HCT116 (cell line): ENCODE measurements around the gene GABRB3. TPM values are rescaled to one million over a fixed set of nuclear protein-coding genes. Genes with fewer than 3 reads are reported as not detected.

Source experiments
- ATAC-seq: fragments of 200-7000 bp; cut with Tn5 transposase; 2 replicates; pipeline ENCODE4 v1.9.1; 2020; ENCODE audit warnings: mild to moderate bottlenecking, moderate library complexity
- BruUV-seq: library from RNA; stranded (reverse); fragments of 400-500 nt; replicated peaks from 2 replicates; lab custom pipeline; 2021; lab: Mats Ljungman, UMichigan
- CTCF ChIA-PET: fragments of 300-600 bp; sonication (Branson Sonifier 250); formaldehyde crosslinking; loops from one replicate; lab custom pipeline; 2021; ENCODE audit warnings: antibody characterized with exemption; lab: Charles Lee
- POLR2A ChIA-PET: fragments of 300-600, 350-600 bp; sonication (Branson Sonifier 250); formaldehyde crosslinking; loops from one replicate; lab custom pipeline; 2021; ENCODE audit warnings: antibody characterized with exemption; lab: Charles Lee
- RAD21 ChIA-PET, 2 experiments: fragments of 300-600 bp; sonication (Branson Sonifier 250); formaldehyde crosslinking; loops; one replicate each; lab custom pipeline; 2023; ENCODE audit warnings: low total read pairs in 2 of 2; ENCODE audit not compliant: uncharacterized antibody in 2 of 2, unreplicated experiment in 2 of 2, low non-redundant PET in 1 of 2; lab: Charles Lee
- DNase-seq: peaks from one replicate; pipeline ENCODE4 v3.0.0-alpha.2; 2010; ENCODE audit warnings: low read depth, low spot score
- H2AFZ ChIP-seq: fragments of 200-600 bp; shearing (Covaris generic), sonication (generic); 2 replicates; pipeline ENCODE4 v1.6.1; 2017; ENCODE audit warnings: low read depth, mixed run types, mixed read lengths, antibody characterized with exemption, low read length; ENCODE audit not compliant: poor library complexity, severe bottlenecking
- H3K27ac ChIP-seq: 2 replicates; pipeline ENCODE4 v1.5.1; 2012; ENCODE audit warnings: low read depth, low read length
- H3K27me3 ChIP-seq: fragments of 200-600 bp; sonication (generic); 2 replicates; pipeline ENCODE4 v1.6.1; 2016; ENCODE audit warnings: mixed run types, low read length, mixed read lengths; ENCODE audit not compliant: insufficient read depth
- H3K36me3 ChIP-seq, 2 experiments: fragments of 200-500 bp in 1 of 2; fragments of 200-600 bp in 1 of 2; sonication (Bioruptor generic) in 1 of 2; sonication (generic) in 1 of 2; 2 replicates each; pipeline versions ENCODE4 v1.5.1 to v1.6.1; 2014 to 2016; ENCODE audit warnings: low read length in 2 of 2, inconsistent platforms in 1 of 2, mixed read lengths in 1 of 2, mixed run types in 1 of 2; ENCODE audit not compliant: insufficient read depth in 2 of 2, control insufficient read depth in 1 of 2
- H3K4me1 ChIP-seq, 2 experiments: fragments of 200-600 bp in 1 of 2; sonication (generic) in 1 of 2; 2 replicates each; pipeline versions ENCODE4 v1.5.1 to v1.6.1; 2012 to 2017; ENCODE audit warnings: low read length in 2 of 2, inconsistent platforms in 1 of 2, mild to moderate bottlenecking in 1 of 2, mixed read lengths in 1 of 2, mixed run types in 1 of 2, moderate library complexity in 1 of 2; ENCODE audit not compliant: insufficient read depth in 2 of 2, control insufficient read depth in 1 of 2
- H3K4me2 ChIP-seq: fragments of 200-600 bp; sonication (generic); 2 replicates; pipeline ENCODE4 v1.6.1; 2017; ENCODE audit warnings: mixed run types, low read length, mixed read lengths
- H3K4me3 ChIP-seq, 2 experiments: fragments of 200-600 bp in 1 of 2; sonication (generic) in 1 of 2; replicated peaks in 1 of 2; 2 replicates each; pipeline ENCODE4 v1.5.1; 2011 to 2016; ENCODE audit warnings: low read length in 2 of 2, control low read depth in 1 of 2, low read depth in 1 of 2, mild to moderate bottlenecking in 1 of 2, mixed read lengths in 1 of 2, mixed run types in 1 of 2
- H3K79me2 ChIP-seq: fragments of 200-600 bp; sonication (generic); 2 replicates; pipeline ENCODE4 v1.6.1; 2017; ENCODE audit warnings: mild to moderate bottlenecking, mixed run types, low read length, moderate library complexity, mixed read lengths; ENCODE audit not compliant: insufficient read depth
- H3K9ac ChIP-seq: fragments of 200-600 bp; sonication (generic); 2 replicates; pipeline ENCODE4 v1.6.1; 2016; ENCODE audit warnings: low read length, mixed read lengths
- H3K9me2 ChIP-seq: fragments of 200-600 bp; sonication (generic), shearing (Covaris generic); 2 replicates; pipeline ENCODE4 v1.6.1; 2017; ENCODE audit warnings: mixed run types, mild to moderate bottlenecking, moderate library complexity; ENCODE audit not compliant: insufficient read depth
- H3K9me3 ChIP-seq, 2 experiments: fragments of 200-500 bp in 1 of 2; fragments of 200-600 bp in 1 of 2; sonication (Bioruptor generic) in 1 of 2; sonication (generic) in 1 of 2; 2 replicates each; pipeline ENCODE4 v1.6.1; 2014 to 2017; ENCODE audit warnings: low read length in 2 of 2, mixed read lengths in 2 of 2, inconsistent platforms in 1 of 2, low read depth in 1 of 2, mild to moderate bottlenecking in 1 of 2, mixed run types in 1 of 2, moderate library complexity in 1 of 2; ENCODE audit not compliant: control insufficient read depth in 1 of 2, insufficient read depth in 1 of 2
- H4K20me1 ChIP-seq: fragments of 200-600 bp; sonication (generic), shearing (Covaris generic); 2 replicates; pipeline ENCODE4 v1.6.1; 2017; ENCODE audit warnings: mixed run types, mild to moderate bottlenecking, moderate library complexity; ENCODE audit not compliant: insufficient read depth
- ATF3 ChIP-seq: IDR thresholded peaks from 2 replicates; pipeline ENCODE4 v1.6.1; 2012
- CEBPB ChIP-seq: IDR thresholded peaks from 2 replicates; pipeline ENCODE4 v1.6.1; 2012; ENCODE audit warnings: low read depth
- EGR1 ChIP-seq: IDR thresholded peaks from 2 replicates; pipeline ENCODE4 v1.6.1; 2012; ENCODE audit warnings: low read depth
- ELF1 ChIP-seq: IDR thresholded peaks from 2 replicates; pipeline ENCODE4 v1.6.1; 2012; ENCODE audit warnings: low read depth, borderline replicate concordance
- EZH2 ChIP-seq: fragments of 200-600 bp; sonication (generic); IDR thresholded peaks from 2 replicates; pipeline ENCODE4 v1.6.1; 2017; ENCODE audit warnings: antibody characterized with exemption, mixed run types
- JUND ChIP-seq: IDR thresholded peaks from 2 replicates; pipeline ENCODE4 v1.6.1; 2012
- MAX ChIP-seq: IDR thresholded peaks from 2 replicates; pipeline ENCODE4 v1.6.1; 2012
- POLR2A ChIP-seq: IDR thresholded peaks from 2 replicates; pipeline ENCODE4 v1.7.0; 2011; ENCODE audit warnings: borderline replicate concordance; ENCODE audit not compliant: insufficient read depth, insufficient read length; ENCODE audit errors: extremely low read depth
- POLR2AphosphoS5 ChIP-seq: IDR thresholded peaks from 2 replicates; pipeline ENCODE4 v1.6.1; 2011; ENCODE audit warnings: mild to moderate bottlenecking, low read depth, low read length, moderate library complexity
- REST ChIP-seq: IDR thresholded peaks from 2 replicates; pipeline ENCODE4 v1.6.1; 2012; ENCODE audit warnings: low read depth
- SRF ChIP-seq: IDR thresholded peaks from 2 replicates; pipeline ENCODE4 v1.6.1; 2012; ENCODE audit warnings: low read depth
- YY1 ChIP-seq: IDR thresholded peaks from 2 replicates; pipeline ENCODE4 v1.6.1; 2011; ENCODE audit warnings: low read length, low read depth, moderate library complexity, mild to moderate bottlenecking; ENCODE audit not compliant: insufficient replicate concordance; ENCODE audit errors: extremely low read depth
- ZBTB33 ChIP-seq: IDR thresholded peaks from 2 replicates; pipeline ENCODE4 v1.6.1; 2011; ENCODE audit warnings: mild to moderate bottlenecking, low read length, moderate library complexity; ENCODE audit not compliant: insufficient replicate concordance; ENCODE audit errors: extremely low read depth
- ZFX ChIP-seq: fragments of 450-650 bp; IDR thresholded peaks from 2 replicates; pipeline ENCODE4 v1.6.1; 2017
- intact Hi-C: fragments of 100-400 bp; cut with micrococcal nuclease; formaldehyde crosslinking; loops from 2 replicates; pipeline ENCODE4 v1.10.0; 2022
- total RNA-seq: library from RNA; stranded (reverse); gene quantifications from one replicate; pipeline ENCODE4 v1.2.1, GENCODE V29; 2021; ENCODE audit not compliant: unreplicated experiment

GABRB3 gene
- total RNA-seq, 1 experiment from 2014 or later, result 0.52 TPM

- Histone ChIP-seq H3K27me3 (no peaks in the 10 kb centered on the region), H3K9ac (no peak overlapping the region), H3K4me2 (no peak overlapping the region), H3K79me2 (no peaks in the 10 kb centered on the region), H3K9me2 (no peaks in the 10 kb centered on the region), H4K20me1 (no peaks in the 10 kb centered on the region), H3K9me3 (peaks cover 22 to 33% of the 10 kb centered on the region in 2 experiments; a peak in 2 of 4 replicates), H3K27ac (no peak overlapping the region), H3K36me3 (no peaks in the 10 kb centered on the region), H2AFZ (no peak overlapping the region), H3K4me3 (no peak overlapping the region), H3K4me1 (no peaks in the 10 kb centered on the region)
- TF ChIP-seq CEBPB (no peak), ZFX (no peak), JUND (no peak), REST (no peak), SRF (no peak), EGR1 (no peak), ELF1 (no peak), POLR2AphosphoS5 (no peak), POLR2A (no peak), ATF3 (no peak), ZBTB33 (no peak), YY1 (no peak), MAX (no peak), EZH2 (no peak)
- ChIA-PET CTCF (no interaction called here), RAD21 (no interaction called here), POLR2A (no interaction called here)
- ATAC-seq, result no peak
- intact Hi-C loops, result no loop called here
- no TSS peak for BruUV-seq
- DNase-seq, result no peak
Measured at GRCh38 chr15:26689462-26689861, 83.4 kb downstream of the GABRB3 start.
